Cardiac fibroblast (primary cell): Measurements from ENCODE around the gene PLEKHA8.

ENCODE experiments used
- DNase-seq, 2 donors: peaks; one replicate each; pipeline versions ENCODE4 v3.0.0 to v3.0.0-alpha.2; 2010; ENCODE audit warnings: low read depth in 2 of 2
- H3K4me3 ChIP-seq, 2 donors: replicated peaks in 1 of 2; 1 replicate in 1 of 2; 2 replicates in 1 of 2; pipeline ENCODE4 v1.5.1; 2011; ENCODE audit warnings: low read depth in 2 of 2, low read length in 2 of 2, mild to moderate bottlenecking in 2 of 2, moderate library complexity in 1 of 2
- TF ChIP-seq, protein P1 (sequence below): IDR thresholded peaks from one replicate; pipeline ENCODE4 v1.5.1; 2011; ENCODE audit warnings: low read depth, mild to moderate bottlenecking, low read length, inconsistent platforms

PLEKHA8 gene

GRCh38 chr7:30171766-30172447 is 143.7 kb downstream of the PLEKHA8 start:
- no peak overlapping the region for H3K4me3 ChIP-seq
- TF ChIP-seq, protein P1, sequence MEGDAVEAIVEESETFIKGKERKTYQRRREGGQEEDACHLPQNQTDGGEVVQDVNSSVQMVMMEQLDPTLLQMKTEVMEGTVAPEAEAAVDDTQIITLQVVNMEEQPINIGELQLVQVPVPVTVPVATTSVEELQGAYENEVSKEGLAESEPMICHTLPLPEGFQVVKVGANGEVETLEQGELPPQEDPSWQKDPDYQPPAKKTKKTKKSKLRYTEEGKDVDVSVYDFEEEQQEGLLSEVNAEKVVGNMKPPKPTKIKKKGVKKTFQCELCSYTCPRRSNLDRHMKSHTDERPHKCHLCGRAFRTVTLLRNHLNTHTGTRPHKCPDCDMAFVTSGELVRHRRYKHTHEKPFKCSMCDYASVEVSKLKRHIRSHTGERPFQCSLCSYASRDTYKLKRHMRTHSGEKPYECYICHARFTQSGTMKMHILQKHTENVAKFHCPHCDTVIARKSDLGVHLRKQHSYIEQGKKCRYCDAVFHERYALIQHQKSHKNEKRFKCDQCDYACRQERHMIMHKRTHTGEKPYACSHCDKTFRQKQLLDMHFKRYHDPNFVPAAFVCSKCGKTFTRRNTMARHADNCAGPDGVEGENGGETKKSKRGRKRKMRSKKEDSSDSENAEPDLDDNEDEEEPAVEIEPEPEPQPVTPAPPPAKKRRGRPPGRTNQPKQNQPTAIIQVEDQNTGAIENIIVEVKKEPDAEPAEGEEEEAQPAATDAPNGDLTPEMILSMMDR = no peak
- DNase-seq = peak in 1 of 2 donors; percentile 57

GRCh38 chr7:30172451-30172850 is 144.2 kb downstream of the PLEKHA8 start:
- no peak for DNase-seq
- no peak overlapping the region for H3K4me3 ChIP-seq
- TF ChIP-seq, protein P1 = no peak

DNA sequence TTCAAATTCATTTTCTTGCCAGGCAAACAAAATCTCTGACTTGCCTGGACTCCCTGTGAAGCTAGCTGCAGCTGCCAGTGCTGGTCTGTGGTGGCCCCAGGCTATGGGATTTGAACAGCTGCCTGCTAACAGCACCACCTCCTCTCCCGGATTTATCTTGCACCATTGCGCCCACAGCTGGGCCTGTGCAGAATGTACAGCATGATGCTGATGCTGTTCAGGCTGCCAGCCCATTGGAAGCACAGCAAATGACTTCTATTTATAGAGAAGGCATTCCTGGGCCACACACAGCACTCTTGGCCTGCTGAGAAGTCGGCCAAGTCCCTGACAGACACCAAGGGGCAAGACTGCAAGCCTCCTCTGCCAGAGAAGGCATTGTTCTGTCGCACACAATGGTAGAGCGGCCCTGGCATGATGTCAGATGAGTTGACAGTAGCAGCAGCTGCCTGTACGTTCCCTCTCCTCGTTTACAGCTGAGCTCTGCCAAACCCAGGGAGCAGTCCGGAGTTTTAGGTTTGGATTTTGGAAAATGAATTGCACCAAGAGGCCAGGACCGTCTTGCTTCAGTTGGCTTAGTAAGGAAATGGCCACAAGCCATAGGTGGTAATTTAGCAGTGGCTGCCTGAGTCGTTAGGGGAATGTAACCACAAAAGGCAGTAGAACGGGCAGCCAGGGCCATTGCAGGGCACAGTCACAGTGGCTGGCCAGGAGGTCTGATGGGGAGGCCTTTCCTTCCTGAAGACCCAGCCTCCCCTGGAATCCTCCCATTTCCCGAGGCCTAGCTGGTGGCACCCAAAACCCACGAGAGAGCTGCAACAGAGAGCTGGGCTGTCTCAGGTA is 145.1 kb downstream of the PLEKHA8 start:
- no peak overlapping the region for H3K4me3 ChIP-seq
- DNase-seq = peak; percentile 70 to 93
- TF ChIP-seq, protein P1 = no peak

DNA sequence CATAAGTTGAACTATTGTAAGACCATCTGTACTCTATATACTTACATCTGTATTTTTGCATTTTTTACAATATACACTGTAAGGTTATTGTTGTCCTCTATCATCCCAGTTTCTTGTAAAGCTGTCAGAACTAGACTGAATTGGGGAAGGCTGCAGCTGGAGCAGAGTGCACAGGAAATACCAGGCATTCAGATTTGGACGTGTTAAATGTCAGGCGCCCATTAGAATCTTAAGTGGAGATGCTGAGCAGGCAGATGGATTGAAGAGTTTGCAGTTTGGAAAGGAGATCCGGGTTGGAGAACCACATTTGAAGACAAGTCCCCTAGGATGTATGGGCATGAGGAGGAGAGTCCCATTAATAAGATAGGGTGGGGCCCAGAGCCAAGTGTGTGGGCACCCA is 147.0 kb downstream of the PLEKHA8 start:
- no peak overlapping the region for H3K4me3 ChIP-seq
- TF ChIP-seq, protein P1 = no peak
- peak in 1 of 2 donors; percentile 55 for DNase-seq

GRCh38 chr7:30175636-30176147 is 147.5 kb downstream of the PLEKHA8 start:
- no peak for DNase-seq
- TF ChIP-seq, protein P1 = no peak

GRCh38 chr7:30176463-30177109 is 148.4 kb downstream of the PLEKHA8 start:
- no peak overlapping the region for H3K4me3 ChIP-seq
- TF ChIP-seq, protein P1 = no peak

More at GRCh38 chr7:30175636-30176147, 147.5 kb downstream of the PLEKHA8 start:
- H3K4me3 ChIP-seq = no peak overlapping the region

More at GRCh38 chr7:30176463-30177109, 148.4 kb downstream of the PLEKHA8 start:
- DNase-seq = no peak
